Hepatocyte (in vitro differentiated cells): Measurements from ENCODE around the gene HTT.

Source experiments
- CTCF ChIP-seq: fragments of 200-600 bp; sonication (generic); IDR thresholded peaks from 2 replicates; pipeline ENCODE4 v1.5.1; 2016; ENCODE audit warnings: antibody characterized with exemption, mild to moderate bottlenecking; ENCODE audit not compliant: poor library complexity
- EZH2 ChIP-seq: fragments of 200-600 bp; sonication (generic); IDR thresholded peaks from 2 replicates; pipeline ENCODE4 v1.6.1; 2016; ENCODE audit warnings: antibody characterized with exemption, mild to moderate bottlenecking, borderline replicate concordance

- no peak for TF ChIP-seq CTCF
- TF ChIP-seq EZH2 = no peak
Measured at GRCh38 chr4:3200423-3201090, 126.1 kb downstream of the HTT start.
